CD4-positive, alpha-beta T cell treated with Interleukin-21 for 1 hour (primary cell): Measurements from ENCODE around the gene SIK2.

ENCODE experiments used
- DNase-seq: peaks from one replicate; pipeline ENCODE4 v3.0.0-alpha.2; 2020

Gene SIK2

DNA sequence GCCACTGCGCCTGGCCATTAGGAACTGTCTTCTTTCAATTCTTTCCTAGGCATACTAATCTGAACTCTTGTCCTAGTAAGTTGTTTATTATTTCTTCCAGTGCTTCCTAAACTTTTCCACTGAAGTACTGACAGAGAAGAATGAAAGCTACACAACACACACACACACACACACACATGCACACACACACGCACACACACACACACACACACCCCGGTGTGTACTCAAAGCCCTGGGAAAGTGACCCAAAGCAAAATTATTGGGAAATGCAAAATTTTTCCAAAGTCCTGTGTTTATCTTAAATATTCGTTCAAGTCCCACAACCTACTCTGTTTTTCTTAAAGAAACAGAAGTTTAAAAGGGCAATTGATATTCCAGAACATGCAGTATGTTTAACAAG lies 19.4 kb upstream of the SIK2 start:
- no peak for DNase-seq

DNA sequence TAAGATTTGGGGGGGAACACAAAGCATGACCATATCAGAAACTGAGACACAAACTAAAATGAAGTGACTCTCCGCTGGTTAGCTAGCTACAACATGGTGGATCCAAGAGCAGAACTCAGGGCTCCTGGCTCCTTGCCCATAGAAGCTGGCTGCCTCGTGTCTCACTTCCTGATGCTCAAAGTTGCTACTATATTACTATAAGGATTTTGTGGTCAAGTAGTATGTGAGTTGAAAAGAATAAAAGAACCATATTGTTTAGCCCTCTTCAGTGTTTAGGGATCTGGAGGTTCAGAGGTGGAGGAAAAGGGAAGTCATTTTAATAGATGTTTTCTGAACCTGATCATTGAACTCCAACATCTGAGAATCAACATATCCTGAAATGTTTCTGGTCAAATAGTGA lies 16.9 kb upstream of the SIK2 start:
- DNase-seq = no peak

DNA sequence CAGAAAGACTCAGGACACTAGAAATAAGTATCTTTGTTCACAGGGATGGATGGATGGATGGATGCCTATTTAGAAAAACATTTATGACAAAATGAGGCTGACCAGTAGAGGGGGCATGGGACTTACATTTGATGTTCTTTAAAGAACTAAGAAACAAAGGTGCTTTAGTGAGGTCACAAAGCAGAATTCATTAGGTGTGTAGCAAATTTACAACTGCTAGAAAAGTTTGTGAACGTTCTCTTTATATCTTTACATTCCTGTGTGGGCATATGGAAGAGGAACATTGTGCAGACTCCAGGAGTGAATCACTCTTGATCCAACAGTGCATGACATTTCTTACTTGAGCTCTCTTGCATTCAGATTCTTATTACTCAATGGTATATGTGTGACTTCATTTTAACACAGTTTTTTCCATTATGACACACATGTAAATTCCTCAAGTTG lies 15.8 kb upstream of the SIK2 start:
- peak; percentile 67 for DNase-seq

DNA sequence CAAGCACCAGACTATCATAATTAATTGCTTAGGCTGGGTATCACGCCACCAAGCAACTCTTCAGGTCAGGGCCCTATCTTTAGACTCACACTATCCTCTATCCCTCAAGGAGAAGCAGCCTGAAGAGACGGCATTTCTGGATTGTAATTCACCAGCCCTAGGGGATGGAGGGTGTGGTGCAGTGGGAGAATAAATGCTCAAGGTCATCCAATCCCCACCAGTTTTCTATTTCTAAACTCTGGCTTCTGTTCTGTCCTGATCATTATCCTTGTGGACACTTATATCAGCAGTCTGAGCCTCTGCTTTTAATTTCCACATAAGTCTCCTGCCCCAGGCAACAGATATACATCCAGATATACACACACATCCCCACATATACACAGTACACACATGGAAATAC lies 13.1 kb upstream of the SIK2 start:
- DNase-seq = no peak

DNA sequence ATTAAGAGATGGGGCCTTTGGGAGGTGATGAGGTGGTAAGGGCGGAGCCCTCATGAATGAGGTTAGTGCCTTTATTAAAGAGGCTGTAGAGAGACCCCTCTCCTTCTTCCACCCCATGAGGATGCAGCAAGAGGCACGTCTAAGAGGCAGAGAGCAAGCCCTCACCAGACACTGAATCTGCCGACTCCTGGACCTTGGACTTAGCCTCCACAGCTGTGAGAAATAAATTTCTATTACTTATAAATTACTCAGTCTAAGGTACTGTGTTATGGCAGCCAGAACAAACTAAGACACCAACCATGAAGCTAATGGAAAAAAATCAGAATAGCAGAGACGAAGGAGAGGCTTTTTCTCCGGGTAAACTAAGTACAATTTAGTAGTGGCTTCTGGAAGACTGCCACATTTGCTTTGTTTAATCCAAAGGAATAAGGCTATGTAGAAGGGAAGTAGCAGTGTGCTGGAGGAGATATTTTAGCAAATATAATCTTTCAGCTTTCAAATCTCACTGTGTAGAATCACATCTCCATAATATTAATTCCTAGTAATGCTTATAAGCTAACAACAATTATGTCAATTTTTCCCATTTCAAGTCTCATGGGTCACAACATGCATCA lies 12.3 kb upstream of the SIK2 start:
- DNase-seq = no peak

DNA sequence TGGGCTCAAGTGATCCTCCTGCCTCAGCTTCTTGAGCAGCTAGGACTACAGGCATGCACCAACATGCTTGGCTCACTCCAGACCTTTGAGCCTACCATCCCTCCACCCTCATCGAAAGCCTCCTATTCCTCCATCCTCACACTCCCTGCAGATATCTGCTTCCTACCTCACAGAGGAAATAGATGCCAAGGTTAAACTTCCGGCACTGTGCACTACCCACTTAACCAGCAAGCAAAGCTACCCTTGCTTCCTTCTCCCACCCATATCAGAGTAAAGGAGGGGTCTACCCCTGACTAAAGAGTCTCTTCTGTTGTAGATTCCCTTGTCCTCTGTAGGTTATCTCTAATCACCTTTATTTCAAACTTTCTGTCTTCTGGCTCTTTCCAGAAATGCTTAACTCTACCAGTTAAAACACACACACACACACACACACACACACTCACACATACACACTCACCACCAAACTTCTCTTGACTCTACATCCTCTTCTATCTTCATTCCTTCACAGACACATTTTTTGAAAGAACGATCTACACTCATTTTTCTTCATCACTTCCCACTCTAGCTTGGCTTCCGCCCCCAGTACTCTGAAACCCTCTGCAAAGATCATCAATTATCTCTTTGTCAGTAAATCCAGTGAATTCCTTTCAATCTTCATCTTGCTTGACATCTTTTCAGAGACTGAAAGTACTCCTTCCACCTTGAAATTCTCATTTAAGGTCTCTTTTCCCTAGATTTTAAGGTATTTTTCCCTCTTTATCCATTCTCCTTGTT lies 10.9 kb upstream of the SIK2 start:
- DNase-seq = no peak

DNA sequence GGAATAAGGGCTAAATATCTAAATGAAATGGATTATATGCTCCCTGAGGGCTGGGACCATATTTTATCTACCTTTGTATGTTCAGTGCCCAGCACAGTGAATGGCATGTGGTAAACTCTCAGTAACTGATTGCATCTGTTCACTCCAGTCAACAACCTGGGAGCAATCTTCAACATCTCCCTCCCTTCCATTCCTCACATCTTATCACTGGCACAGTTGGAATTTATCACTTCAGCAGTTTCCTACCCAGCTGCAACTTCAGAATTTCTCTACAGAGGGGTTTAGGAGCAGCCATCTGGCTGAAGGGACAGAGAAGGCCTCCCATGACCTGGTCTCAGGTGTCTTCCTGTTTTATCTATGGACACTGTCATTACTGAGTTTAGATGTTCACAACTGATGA lies 9.8 kb upstream of the SIK2 start:
- DNase-seq = no peak

DNA sequence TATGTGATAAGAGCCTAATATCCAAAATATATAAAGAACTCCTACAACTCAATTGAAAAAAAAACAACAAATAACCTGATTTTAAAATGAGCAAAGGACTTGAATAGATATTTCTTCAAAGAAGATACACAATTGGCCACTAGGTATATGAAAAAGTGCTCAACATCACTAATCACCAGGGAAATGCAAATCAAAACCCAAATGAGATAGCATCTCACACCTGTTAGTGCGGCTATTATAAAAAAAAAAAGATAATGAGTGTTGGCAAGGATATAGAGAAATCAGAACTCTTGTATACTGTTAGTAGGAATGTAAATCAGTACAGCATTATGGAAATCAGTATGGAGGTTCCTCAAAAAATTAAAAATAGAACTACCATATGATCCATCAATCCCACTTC lies 5.9 kb upstream of the SIK2 start:
- DNase-seq = no peak

DNA sequence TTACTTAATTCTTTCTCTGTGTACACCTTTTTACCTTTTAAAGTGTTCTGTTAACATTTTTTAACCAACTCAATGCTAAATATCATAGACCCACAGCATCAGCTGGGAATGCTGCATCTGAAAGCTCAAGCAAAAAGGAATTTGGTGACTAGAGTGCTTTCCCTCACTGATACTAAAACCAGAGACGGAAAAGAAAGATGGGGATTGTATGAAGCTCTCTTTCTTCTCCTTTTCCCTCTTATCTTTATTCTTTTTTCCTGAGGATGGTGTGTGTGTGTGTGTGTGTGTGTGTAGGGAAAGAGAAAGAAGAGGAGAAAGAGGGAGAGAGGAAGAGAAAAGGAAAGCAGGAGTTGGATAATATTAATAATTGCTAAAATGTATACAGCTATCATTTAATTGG lies 4.1 kb upstream of the SIK2 start:
- DNase-seq = no peak

DNA sequence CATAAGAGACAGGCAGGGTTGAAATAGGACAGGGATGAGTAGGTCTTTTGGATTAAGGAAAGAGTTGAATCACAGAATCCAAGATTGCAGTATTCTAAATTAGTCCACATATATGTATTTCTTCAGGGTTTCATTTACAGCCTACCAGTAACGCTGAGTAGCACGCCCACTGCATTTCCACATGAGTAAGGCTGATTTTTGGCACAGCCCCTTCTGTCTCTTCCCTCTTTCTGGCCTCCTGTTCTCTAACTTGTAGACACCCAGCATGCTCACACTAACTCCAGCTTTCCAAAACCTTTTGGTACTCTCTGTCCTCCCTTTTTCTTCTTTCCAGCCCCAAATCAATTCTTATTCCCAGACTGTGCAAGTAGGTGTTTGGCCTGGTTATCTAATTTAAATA lies 3.7 kb upstream of the SIK2 start:
- no peak for DNase-seq

DNA sequence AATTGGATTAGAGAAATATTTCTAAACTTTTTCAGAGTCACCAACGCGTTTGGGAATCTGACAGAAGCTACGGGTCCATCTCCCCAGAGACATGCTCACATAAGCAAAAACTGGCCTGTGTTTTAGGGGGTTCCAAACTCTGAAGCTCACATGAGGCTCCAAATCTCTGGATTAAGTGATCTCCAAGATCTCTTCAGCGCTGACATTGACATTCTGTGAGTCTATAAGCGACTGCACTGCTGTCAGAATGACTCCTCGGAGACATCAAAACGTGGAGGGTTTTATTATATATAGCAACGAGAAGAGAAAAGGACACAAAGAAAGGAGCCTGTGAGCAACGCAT lies 642 bp upstream of the SIK2 start:
- no peak for DNase-seq

DNA sequence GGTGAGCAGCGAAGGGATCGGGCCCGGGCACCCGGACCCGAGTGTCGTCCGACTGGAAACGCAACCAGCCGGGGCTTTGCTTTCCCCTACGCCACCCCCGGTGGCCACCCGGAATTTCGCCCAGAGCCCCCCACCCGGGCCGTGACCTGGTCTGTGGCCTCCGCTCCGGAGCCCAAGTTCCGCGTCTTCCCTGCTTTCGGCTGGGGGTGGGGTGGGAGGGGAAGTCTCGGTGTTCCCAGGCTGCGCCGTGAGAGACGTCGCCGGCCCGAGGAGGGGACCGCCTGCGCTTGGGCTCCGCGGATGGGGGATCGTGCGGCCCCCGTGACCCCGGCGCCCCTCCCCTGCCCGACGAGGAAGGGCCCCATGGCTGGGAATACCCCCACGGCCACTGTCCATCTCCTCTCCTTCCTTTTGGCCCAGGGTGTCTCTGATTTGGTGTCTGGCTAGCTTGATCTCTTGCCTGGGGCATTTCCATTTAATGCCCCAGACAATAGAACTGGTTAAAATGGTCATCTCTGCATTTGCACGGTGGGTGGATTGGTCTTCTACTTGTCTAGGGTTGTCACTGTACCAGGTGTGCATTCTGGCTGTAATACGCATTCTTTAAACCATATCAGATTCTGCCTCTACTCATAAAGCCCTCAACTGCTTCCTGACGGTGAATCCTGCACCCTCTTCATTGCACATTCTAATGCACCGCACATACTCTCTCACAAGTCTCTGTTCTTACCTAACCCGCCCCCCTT lies 789 bp downstream of the SIK2 start:
- peak; percentile 35 for DNase-seq

DNA sequence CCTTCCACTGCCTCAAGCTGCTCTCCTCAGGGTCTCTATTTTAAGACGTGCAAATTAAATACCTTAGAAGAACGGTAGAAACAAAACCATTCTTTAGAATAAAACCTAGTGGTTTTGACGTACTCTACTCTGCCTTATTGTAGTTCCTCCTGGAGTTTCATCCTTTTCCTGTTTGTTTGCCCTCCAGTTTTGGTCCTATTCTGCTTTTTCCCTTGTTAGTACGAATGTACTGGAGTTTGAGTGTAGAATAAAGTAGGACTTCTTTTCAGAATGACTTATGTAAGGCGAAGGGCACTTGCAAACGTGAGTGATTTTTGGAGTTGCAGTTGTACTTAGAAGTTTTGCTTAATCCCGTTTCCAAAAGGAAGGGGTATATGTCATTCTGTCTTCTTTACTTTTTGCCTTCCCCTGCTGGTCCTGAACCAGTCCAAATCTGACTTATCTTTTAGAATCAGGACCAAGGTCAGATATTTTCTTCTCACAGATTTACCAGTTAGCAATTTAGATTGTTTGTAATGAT lies 1.4 kb downstream of the SIK2 start:
- DNase-seq = no peak

DNA sequence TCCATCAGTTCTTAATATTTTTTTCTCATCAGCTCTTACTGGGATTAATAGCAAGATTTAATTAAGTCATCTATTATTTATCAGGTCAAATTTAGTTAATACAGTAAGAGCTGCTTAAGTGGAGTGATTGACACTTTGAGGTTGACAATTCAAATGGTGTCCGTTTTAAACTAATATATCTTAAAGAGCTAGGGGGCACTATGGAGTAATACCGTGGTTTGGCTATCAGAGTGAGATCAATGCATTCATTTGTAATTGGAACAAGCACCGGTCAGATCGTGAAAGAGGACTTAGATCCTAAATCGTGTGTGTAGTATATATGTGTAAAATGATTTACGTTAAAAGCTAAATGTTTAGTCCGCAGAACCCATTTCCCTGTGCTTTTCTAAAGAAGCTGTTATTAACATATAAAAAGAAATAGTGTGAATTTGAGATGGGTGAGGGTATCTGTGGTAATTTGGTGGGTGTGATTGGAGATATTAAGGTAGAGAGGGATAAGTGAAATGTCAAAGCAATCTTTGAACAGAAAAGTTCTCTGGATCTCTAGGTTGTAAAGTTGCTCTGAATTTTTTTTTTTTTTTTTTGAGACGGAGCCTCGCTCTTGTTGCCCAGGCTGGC lies 2.3 kb downstream of the SIK2 start:
- peak; percentile 68 for DNase-seq

DNA sequence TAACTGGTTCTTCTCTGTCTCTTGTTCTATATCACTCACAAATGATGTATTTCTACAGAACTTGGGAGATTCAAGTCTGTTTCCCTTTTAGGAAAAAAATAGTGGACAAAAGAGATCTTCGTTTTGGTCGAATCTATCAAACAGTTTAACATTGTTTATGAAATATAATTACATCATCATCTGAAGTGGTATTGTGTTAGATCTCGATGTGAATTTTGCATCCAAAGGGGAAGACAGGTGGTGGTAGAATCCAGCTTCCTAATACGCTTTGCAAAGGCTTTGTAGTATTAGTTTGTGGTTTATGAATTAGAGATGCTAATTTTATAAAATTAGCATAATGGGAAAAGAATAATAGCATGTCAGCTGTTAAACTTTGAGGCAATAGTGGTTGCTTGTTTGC lies 3.4 kb downstream of the SIK2 start:
- DNase-seq = no peak

DNA sequence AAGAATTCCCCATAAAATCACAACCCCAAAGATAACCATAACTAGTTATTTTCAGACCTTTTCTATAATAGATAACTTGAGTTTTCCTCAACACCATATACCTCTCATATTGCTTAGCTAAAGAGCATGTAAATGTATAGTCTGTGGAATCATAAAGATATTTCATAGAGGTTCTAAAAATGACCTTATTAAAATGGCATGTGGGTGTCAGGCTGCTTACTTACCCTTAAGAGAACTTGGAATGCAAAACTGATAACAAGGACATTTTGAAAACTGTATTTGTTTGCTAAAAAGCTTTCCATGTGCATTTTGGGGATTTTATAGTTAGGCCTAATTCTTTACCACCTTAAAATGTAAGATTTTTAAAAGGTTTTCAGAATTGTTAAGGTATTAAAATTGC lies 4.7 kb downstream of the SIK2 start:
- DNase-seq = no peak

DNA sequence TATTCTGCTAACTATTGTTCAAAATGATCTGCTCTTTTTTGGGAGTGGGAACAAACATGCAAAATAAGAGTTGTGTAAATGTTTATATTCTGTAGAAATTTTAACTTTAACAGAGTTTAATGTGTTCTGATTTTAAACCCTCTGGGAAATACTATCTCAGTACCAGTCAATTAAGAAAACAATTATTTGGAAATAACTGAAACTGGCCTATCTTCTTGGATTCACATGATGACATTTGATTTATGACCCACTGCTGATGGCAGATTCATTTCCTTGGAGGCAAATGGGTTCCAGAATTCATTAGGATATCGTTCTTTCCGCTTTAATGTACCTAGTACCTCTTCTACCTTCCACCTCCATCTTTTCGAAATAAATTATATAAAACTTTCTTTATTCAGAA lies 5.5 kb downstream of the SIK2 start:
- no peak for DNase-seq

DNA sequence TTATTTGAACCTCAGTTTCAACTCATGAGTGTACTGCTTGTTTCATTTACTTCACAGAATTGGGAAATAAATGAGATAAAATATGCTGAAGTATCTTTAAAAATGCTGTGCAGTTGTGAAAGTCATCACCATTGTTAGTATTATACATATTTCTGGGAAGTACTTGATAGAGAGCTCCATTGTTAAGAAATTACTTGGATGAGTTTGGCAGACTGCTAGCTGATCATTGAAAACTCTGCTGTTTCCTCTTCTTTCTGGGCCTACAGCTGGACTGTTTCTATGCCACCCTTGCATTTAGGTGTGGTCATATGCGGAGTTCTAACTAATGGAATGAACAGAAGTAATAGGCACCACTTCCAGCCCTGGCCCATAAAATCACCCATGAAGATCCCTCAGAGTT lies 10.0 kb downstream of the SIK2 start:
- DNase-seq = no peak

DNA sequence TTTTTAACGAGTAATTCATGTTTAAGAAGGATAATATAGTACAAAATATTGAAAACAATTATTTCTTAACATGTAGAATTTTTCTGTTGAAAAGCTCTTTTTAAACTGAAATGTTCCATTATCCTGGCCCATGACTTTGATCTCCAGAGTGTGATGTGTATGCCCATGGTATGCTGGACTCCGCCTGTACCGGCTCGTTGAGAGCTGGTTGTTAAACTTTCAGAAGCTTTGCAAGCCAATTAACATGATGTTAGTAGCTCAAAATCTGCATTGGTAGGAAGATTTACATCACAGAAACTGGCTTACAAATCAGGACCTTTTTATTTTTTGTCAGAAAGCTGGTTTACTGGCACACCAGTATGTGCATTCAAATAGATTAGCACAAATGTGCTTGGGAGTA lies 15.0 kb downstream of the SIK2 start:
- DNase-seq = no peak

DNA sequence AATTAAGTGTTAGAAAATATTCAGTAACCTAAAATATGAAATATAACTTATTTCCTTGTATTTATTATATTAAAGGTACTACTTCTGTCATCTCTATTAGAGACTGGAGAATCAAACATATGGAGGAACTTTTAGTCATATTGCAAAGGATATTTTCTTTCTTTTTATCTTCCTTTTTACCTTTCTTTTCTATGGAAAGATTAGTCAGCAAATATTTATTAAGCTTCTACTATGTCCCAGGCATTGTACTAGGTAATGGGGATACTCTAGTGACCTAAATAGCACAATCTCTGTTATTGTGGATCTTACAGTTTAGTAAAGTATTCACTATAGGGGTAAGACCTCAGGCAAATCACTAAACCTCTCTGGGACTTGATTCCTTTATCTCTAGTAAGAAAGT lies 18.3 kb downstream of the SIK2 start:
- no peak for DNase-seq

DNA sequence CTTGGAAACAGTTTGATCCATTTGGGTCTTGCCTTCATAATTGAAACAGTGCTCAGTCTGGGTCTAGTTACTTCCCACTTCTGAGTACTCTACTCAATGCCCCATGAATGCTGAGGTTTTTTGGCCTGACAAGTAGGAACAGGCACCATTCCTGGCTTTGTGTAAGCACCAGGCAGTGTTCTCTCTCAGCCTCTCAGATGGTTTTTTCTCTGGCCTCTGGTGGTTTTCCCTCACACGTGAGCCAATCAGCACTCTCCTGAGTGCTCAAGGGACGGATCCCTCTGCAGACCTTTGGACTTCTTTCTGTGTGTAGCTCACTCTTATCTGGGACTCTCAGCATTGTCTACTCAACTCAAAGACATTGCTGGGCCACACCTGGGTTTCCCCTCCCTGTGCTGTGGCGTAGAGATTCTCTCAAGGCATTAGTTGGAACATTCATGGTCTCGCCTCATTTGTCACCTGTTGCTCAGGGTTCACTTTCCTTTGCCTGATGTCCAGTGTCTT lies 21.3 kb downstream of the SIK2 start:
- DNase-seq = no peak

DNA sequence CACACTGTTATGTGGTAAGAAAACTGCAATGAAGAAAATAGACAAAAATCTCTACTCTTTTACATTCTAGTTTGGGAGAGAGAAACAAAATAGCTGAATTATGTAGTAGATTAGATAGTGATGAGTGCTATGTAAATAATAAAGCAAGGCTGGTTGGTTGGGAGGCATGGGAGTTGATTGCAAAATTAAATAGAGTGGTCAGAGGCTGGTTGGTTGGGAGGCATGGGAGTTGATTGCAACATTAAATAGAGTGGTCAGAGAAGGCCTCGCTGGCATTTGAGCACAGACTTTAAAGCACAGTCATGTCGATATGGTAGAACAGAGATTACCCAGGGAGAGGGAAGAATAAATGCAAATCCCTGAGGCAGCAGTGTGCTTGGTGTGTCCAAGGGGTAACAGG lies 22.4 kb downstream of the SIK2 start:
- no peak for DNase-seq

DNA sequence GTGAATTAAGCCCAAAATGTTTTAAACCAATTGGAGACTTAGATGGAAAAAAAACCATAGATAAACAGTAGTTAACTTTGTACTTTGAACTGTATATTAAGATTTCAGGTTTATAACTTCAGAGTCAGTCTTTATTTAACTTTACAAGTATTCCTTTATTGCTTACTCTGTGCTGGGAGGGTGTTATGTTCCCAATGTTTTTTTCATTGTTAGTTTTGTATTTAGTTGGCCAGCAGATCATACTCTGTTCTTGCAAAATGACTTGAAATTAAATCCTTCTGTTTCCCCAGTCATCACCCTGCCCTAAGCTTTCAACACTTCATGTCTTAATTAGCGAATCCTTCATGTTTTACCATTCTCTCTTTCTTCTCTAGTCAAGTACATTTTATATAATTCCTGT lies 25.3 kb downstream of the SIK2 start:
- no peak for DNase-seq

DNA sequence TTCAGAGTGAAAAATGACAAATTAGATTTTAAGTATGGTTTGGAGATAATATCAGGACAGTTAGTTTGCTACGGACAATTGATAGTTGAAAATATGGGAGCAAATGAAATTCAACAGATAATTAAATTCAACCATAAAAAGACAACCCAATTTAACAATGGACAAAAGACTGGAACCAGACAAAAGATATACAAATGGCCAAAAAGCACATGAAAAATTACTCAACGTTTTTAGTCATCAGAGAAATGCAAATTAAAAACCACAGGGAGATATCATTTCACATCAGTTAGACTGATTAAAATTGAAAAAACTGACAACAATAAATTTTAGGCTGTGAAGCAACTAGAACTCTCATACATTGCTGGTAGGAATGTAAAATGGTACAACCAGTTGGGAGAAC lies 27.2 kb downstream of the SIK2 start:
- no peak for DNase-seq
